Esophagus squamous epithelium (tissue), 4 donors: ENCODE results near the gene C12orf42.
"Not testable (repeated sequence)": the region's sequence is repeated elsewhere in the genome, so short reads cannot be mapped to it uniquely, and the experiment has no call there.

Experiments
- POLR2A ChIP-seq, 4 donors: fragments of 450-650 bp; IDR thresholded peaks; one replicate each; pipeline ENCODE4 v1.6.1; 2017; ENCODE audit warnings: antibody characterized with exemption in 4 of 4, mild to moderate bottlenecking in 4 of 4, moderate library complexity in 3 of 4
- TF ChIP-seq, protein P1 (sequence below), 6 experiments: fragments of 450-650 bp in 4 of 6; fragments of 200-600 bp in 2 of 6; sonication (generic) in 2 of 6; IDR thresholded peaks; one replicate each; pipeline ENCODE4 v1.5.1; 2016 to 2019; ENCODE audit warnings: antibody characterized with exemption in 6 of 6, mild to moderate bottlenecking in 4 of 6, moderate library complexity in 4 of 6

DNA sequence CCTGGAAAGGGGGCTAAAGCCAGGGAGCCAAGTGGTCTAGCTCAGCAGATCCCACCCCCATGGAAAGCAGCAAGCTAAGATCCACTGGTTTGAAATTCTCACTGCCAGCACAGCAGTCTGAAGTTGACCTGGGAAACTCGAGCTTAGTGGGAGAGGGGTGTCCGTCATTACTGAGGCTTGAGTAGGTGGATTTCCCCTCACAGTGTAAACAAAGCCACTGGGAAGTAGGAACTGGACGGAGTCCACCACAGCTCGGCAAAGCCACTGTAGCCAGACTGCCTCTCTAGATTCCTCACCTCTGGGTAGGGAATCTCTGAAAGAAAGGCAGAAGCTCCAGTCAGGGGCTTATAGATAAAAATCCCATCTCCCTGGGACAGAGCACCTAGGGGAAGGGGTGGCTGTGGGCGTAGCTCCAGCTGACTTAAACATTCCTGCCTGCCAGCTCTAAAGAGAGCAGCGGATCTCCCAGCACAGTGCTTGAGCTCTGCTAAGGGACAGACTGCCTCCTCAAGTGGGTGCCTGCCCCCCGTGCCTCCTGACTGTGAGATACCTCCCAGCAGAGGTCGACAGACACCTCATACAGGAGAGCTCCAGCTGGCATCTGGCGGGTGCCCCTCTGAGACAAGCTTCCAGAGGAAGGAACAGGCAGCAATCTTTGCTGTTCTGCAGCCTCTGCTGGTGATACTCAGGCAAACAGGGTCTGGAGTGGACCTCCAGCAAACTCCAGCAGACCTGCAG, 70.8 kb downstream of the C12orf42 start:
- not testable (repeated sequence) for TF ChIP-seq POLR2A (IDR thresholded peaks at IDR 0.05)
- TF ChIP-seq, protein P1, sequence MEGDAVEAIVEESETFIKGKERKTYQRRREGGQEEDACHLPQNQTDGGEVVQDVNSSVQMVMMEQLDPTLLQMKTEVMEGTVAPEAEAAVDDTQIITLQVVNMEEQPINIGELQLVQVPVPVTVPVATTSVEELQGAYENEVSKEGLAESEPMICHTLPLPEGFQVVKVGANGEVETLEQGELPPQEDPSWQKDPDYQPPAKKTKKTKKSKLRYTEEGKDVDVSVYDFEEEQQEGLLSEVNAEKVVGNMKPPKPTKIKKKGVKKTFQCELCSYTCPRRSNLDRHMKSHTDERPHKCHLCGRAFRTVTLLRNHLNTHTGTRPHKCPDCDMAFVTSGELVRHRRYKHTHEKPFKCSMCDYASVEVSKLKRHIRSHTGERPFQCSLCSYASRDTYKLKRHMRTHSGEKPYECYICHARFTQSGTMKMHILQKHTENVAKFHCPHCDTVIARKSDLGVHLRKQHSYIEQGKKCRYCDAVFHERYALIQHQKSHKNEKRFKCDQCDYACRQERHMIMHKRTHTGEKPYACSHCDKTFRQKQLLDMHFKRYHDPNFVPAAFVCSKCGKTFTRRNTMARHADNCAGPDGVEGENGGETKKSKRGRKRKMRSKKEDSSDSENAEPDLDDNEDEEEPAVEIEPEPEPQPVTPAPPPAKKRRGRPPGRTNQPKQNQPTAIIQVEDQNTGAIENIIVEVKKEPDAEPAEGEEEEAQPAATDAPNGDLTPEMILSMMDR (IDR thresholded peaks at IDR 0.05) = not testable (repeated sequence)
